Adrenal gland (tissue), 12 donors: ENCODE results near the gene DDX27. TPM values are rescaled to one million over a fixed set of nuclear protein-coding genes. Genes with fewer than 3 reads are reported as not detected.

ENCODE experiments used
- DNase-seq, 7 donors: peaks; one replicate each; pipeline ENCODE4 v3.0.0-alpha.2; 2019 to 2020
- H3K27ac ChIP-seq, 5 donors: fragments of 200-600 bp; sonication (generic) in 4 of 5; 1 replicate in 3 of 5; 2 replicates in 2 of 5; pipeline versions ENCODE4 v1.5.1 to v1.8.0; 2016 to 2020; ENCODE audit warnings: mild to moderate bottlenecking in 1 of 5
- H3K27me3 ChIP-seq: fragments of 200-600 bp; 2 replicates; pipeline ENCODE4 v1.8.0; 2021
- H3K36me3 ChIP-seq, 2 donors: fragments of 200-600 bp; replicated peaks in 1 of 2; 1 replicate in 1 of 2; 2 replicates in 1 of 2; pipeline versions ENCODE4 v1.5.1 to v1.8.0; 2018 to 2022
- H3K4me1 ChIP-seq, 2 donors: fragments of 200-600 bp; replicated peaks in 1 of 2; 1 replicate in 1 of 2; 2 replicates in 1 of 2; pipeline versions ENCODE4 v1.5.1 to v1.8.0; 2018 to 2021
- H3K4me3 ChIP-seq, 4 donors: fragments of 200-600 bp; sonication (generic) in 3 of 4; one replicate each; pipeline ENCODE4 v1.5.1; 2016 to 2018
- H3K9me3 ChIP-seq, 3 donors: fragments of 200-600 bp; sonication (generic) in 1 of 3; replicated peaks in 1 of 3; 1 replicate in 2 of 3; 2 replicates in 1 of 3; pipeline versions ENCODE4 v1.5.1 to v1.8.0; 2016 to 2021
- CTCF ChIP-seq, 6 experiments: fragments of 450-650 bp in 4 of 6; fragments of 200-600 bp in 2 of 6; sonication (generic) in 1 of 6; IDR thresholded peaks; 1 replicate in 5 of 6; 2 replicates in 1 of 6; pipeline versions ENCODE4 v1.5.1 to v1.8.0; 2016 to 2021; ENCODE audit warnings: antibody characterized with exemption in 6 of 6, mild to moderate bottlenecking in 2 of 6, moderate library complexity in 1 of 6
- POLR2A ChIP-seq, 2 donors: fragments of 450-650 bp; IDR thresholded peaks; one replicate each; pipeline ENCODE4 v1.6.1; 2017; ENCODE audit warnings: antibody characterized with exemption in 2 of 2, mild to moderate bottlenecking in 2 of 2, moderate library complexity in 1 of 2
- WGBS, 4 donors: extraction: QIAGEN DNeasy Blood & Tissue Kit in 2 of 4; methylation state at CpG; one replicate each; pipeline versions ENCODE4 v1.1.5 to v1.1.7; 2013 to 2017; 5-methylcytosine and 5-hydroxymethylcytosine counted together
- intact Hi-C, 2 donors: fragments of 100-400 bp; cut with DNase I; formaldehyde crosslinking; loops; one replicate each; pipeline versions ENCODE4 v1.14.1 to v1.15.0; 2022 to 2023
- polyA plus RNA-seq, 3 donors: library from polyadenylated mRNA; stranded (reverse); fragments of 200-250 nt in 2 of 3; fragments of 350-450 nt in 1 of 3; fragmentation: Illumina TruSeq in 1 of 3; extraction: RNeasy Lipid Tissue Mini Kit (QIAGEN cat#74804) in 1 of 3; gene quantifications; one replicate each; pipeline ENCODE4 v1.2.3, GENCODE V29; 2013 to 2014
- total RNA-seq, 9 donors: library from RNA; depleted of rRNA in 4 of 9; stranded (reverse); fragments of >200 nt in 4 of 9; fragments of 120-200 nt in 1 of 9; fragmentation: NEBNext Ultra II Directional in 1 of 9; extraction: Animal tissue kit (Norgen Biotek cat#: 25700) in 1 of 9; gene quantifications; one replicate each; pipeline versions ENCODE4 v1.1.0 to v1.2.4, GENCODE V29; 2013 to 2023
- donor health status: healthy with polysubstance abuse.
- donor health status: Bipolar disorder and iron deficiency.
- donor health status: DM: yes; HTN: yes; CAD: no.
- donor health status: DM: no; HTN: no; CAD: no.
- donor health status: DM: no; HTN: no; CAD: no.
- donor health status: DM: yes; HTN: yes; CAD: no.

The DDX27 gene
- total and polyA plus RNA-seq, 12 donors: 18.7 to 42.3 (median 23.2) TPM

- no peak for DNase-seq
- 85 to 97% (median 88%) methylated on average over 1 of the region's 1 CpG for WGBS, 4 donors
- H3K27me3 ChIP-seq: no peaks in the 10 kb centered on the region
- H3K4me1 ChIP-seq: no peaks in the 10 kb centered on the region
- H3K4me3 ChIP-seq: no peak overlapping the region
- TF ChIP-seq CTCF (IDR thresholded peaks at IDR 0.05): no peak
- no peak for TF ChIP-seq POLR2A (IDR thresholded peaks at IDR 0.05)
- H3K9me3 ChIP-seq: peaks cover 0 to 5% (median 0%) of the 10 kb centered on the region in 3 donors
- no peak overlapping the region for H3K27ac ChIP-seq
- no peaks in the 10 kb centered on the region for H3K36me3 ChIP-seq
- intact Hi-C loops: no loop called here
Measured at GRCh38 chr20:49210101-49210756, 9.0 kb upstream of the DDX27 start.

- DNase-seq: no peak
- Histone ChIP-seq H3K4me3 (no peak overlapping the region), H3K9me3 (peaks cover 0 to 5% (median 0%) of the 10 kb centered on the region in 3 donors), H3K36me3 (no peaks in the 10 kb centered on the region), H3K4me1 (no peaks in the 10 kb centered on the region), H3K27ac (no peak overlapping the region), H3K27me3 (no peaks in the 10 kb centered on the region)
- 83 to 94% (median 86%) methylated on average over 1 of the region's 1 CpG for WGBS, 4 donors
- intact Hi-C loops: no loop called here
- TF ChIP-seq POLR2A (IDR thresholded peaks at IDR 0.05) (no peak), CTCF (IDR thresholded peaks at IDR 0.05) (no peak)
Measured at GRCh38 chr20:49210757-49211110, 8.5 kb upstream of the DDX27 start.

- intact Hi-C loops: no loop called here
- Histone ChIP-seq H3K4me1 (peaks cover 0 to 3% of the 10 kb centered on the region in 2 donors), H3K4me3 (no peak overlapping the region), H3K27ac (no peak overlapping the region), H3K36me3 (no peaks in the 10 kb centered on the region), H3K9me3 (peaks cover 0 to 5% (median 0%) of the 10 kb centered on the region in 3 donors), H3K27me3 (no peaks in the 10 kb centered on the region)
- no peak for DNase-seq
- TF ChIP-seq CTCF (IDR thresholded peaks at IDR 0.05): no peak
- TF ChIP-seq POLR2A (IDR thresholded peaks at IDR 0.05): no peak
Measured at GRCh38 chr20:49214571-49214970, 4.6 kb upstream of the DDX27 start.

- DNase-seq: no peak
- peaks cover 5 to 10% of the 10 kb centered on the region in 2 donors for H3K4me1 ChIP-seq
- no peak overlapping the region for H3K27ac ChIP-seq
- H3K36me3 ChIP-seq: no peaks in the 10 kb centered on the region
- H3K9me3 ChIP-seq: peaks cover 0 to 2% (median 0%) of the 10 kb centered on the region in 3 donors
- intact Hi-C loops: loop anchor here in 1 of 2 donors (5.0 kb wide), 1 partner anchor 83 kb away; no protein-coding TSS in a partner anchor
- 85 to 94% (median 90%) methylated on average over 3 of the region's 3 CpGs for WGBS, 4 donors
- TF ChIP-seq CTCF (IDR thresholded peaks at IDR 0.05) (no peak), POLR2A (IDR thresholded peaks at IDR 0.05) (no peak)
- H3K27me3 ChIP-seq: no peaks in the 10 kb centered on the region
- H3K4me3 ChIP-seq: no peak overlapping the region
Measured at GRCh38 chr20:49215232-49215631, 4.0 kb upstream of the DDX27 start.
